Left forelimb (tissue), 1 donor: ENCODE data around the gene ZNF32.
"Not testable (repeated sequence)": the region's sequence is repeated elsewhere in the genome, so short reads cannot be mapped to it uniquely, and the experiment has no call there.

ENCODE experiments used
- DNase-seq: peaks from one replicate; pipeline ENCODE4 v3.0.0-alpha.2; 2018; ENCODE audit warnings: low spot score

Gene ZNF32

DNA sequence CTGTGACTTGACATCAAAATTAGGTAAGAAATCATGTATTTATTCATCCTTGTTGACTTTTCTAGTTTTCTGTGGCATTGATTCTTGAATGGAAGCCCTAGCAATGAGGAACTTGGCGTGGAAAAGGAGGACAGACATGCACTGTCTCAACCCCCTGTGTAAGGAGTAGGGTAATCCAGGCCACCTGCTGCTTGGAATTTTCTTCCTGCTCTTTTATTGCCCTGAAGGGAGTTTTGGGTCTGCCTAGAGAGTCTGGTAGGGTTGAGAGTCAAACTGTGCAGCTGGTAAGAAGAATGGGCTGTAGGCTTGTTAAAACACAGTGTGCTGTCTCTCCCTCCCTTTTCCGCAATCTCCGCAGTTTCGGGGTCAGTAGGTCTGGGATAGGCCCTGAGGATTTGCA is 19.7 kb downstream of the ZNF32 start:
- DNase-seq = no peak

DNA sequence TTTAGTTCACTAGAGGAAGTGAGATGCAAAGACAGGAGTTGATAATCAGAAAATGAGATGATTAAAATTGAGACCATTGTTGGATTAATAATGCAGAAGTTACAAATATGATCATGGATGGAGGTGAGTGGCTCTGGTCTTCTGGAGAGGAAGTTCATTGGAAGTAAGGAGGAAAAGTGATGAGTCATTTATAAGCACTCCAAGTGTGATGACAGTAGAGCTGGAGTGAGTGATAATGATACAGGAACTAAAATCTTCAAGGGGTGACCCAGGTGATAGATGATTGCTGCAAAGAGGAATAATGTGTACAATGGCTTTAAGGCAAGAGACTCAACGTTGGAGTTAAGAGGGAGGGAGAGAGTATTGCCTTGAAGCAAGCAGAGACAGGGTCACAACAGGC is 20.7 kb downstream of the ZNF32 start:
- no peak for DNase-seq

DNA sequence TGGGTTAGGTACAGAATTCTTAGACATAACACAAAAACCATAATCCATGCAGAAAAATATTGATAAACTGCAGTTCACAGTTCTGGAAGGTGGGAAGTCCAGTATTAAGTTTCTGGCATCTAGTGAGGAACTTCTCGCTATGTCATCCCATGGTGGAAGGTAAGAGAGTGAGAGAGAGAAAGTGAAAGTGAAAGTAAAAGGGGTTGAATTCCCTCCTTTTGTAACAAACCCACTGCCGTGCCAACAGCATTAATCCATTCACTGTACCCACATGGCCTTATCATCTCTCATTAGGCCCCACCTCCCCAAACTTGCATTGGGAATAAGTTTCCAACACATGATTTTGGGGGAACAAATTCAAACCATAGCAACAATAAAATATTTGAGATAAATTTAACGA is 25.3 kb downstream of the ZNF32 start:
- no peak for DNase-seq

DNA sequence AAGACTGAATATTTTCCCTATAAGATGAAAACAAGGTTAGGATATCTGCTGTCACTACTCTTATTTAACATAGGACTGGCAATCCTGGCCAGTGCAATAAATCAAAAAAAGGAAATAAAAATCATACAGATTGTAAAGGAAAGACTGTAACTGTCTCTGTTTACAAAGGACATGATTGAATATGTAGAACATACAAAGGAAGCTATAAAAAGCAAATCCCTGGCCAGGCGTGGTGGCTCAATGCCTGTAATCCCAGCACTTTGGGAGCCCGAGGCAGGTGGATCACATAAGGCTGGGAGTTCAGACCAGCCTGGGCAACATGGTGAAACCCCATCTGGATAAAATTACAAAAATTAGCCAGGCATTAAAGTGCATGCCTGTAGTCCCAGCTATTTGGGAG is 26.6 kb downstream of the ZNF32 start:
- DNase-seq = no peak

DNA sequence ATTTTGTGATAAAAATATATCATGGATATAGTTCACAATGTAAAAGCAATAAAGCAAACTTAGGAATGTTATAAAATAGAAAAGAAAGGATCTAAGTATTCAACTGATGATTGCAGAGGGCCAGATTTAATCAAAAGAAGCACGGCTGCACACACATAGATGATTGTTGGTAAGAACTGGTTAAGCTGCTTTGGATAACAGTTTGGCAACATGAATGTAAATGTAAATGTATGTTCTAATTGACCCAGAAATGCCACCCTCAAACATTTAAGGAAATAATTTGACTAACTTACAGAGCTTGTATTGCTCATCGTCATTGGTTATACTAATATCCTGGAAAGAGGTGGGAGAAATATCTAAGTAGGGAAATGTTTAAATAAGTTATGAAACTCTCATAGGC is 29.3 kb downstream of the ZNF32 start:
- DNase-seq = no peak

DNA sequence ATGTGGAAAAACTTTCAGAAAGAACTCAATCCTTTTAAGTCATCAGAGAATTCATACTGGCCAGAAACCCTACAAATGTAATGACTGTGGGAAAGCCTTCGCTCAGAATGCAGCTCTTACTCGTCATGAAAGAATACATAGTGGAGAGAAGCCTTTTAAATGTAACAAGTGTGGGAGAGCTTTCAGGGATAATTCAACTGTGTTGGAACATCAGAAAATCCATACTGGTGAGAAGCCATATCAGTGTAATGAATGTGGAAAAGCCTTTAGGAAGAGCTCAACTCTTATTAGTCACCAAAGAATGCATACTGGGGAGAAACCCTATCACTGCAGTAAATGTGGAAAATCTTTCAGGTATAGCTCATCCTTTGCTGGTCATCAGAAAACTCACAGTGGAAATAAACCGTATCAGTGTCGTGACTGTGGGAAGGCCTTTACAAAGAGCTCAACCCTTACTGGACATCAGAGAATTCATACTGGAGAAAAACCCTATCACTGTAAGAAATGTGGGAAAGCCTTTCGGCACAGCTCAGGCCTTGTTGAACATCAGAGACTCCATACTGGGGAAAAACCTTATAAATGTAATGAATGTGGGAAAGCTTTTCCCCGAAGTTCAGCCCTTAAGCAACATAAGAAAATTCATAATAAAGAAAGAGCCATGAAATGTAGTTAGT is 31.8 kb downstream of the ZNF32 start:
- no peak for DNase-seq

DNA sequence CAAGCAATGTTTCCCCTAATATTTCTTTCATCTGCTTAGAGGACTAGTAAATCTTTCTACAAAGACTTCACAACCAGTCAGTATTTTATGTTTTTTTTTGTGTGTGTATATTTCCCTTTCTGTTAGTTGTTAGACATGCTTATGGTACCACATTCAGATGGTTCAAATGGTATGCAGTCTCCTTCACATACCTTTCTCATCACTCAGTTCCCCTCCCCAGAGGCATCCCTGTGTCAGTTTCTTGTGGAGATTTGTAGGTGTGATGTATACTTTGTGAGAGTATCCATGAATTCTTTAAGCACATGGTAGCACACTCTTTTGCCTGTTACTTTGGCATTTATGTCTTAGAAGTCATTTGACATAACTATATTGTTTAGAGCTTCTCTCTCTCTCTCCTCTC is 38.0 kb downstream of the ZNF32 start:
- no peak for DNase-seq

DNA sequence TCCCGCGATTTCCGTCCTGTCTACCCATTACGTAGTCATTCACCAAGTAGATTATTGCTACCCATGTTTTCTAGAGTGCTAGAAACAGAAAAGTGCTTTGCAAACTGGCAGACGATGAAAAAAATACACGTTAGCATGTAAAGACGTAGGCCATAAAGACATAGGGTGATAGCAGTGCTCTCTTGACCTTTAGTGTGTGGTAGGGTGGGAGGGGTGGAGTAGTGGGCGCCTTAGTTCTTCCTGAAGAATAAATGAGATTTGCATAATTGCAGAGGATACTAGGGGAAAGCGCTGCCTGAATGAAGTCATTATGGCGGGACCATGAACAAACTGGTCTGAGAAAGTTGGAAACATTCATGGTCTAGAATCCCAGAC is 41.5 kb downstream of the ZNF32 start:
- no peak for DNase-seq

DNA sequence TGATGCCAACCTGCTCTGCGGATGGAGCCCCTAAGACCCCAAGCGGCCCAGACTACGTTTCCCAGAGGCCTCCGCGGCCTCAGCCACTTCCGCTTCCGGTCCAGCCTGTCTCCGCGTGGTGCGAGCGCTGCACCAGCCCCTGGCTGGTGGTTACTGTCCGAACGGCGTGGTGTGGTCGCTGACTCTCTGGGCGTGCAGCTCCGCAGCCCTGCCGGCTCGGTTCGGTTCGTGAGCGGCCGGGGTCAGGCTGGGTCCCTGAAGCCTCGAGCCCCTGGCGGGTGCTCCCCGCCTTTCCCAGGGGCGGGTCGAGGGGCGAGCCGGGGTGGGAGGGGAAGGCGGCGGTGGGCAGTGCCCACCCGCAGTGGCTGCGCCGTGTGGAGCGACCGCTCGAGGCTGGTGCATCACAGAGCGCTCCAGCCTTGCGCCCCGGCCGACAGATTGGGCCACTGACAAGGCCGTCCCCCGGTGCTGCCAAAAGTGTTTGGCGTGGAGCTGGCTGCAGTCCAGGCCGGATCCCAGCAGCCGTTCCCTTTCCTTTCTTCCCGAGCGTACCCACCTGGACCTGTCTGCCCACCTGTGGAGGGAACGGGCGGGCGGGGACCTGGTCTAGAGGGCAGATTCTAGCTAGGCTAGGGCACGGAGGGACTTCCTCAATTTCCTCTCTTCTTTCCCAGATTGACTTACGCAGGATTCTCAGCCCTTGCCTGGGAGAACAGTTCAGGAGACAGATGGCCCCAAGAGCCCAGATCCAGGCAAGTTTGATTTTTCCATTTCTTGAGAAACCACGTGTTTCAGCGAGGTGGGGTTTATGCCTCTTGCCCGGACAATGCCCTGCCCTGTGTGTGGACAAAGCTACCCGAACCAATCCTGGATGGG is 42.1 kb downstream of the ZNF32 start, which contains the start of gene ZNF485:
Gene ZNF485, plus strand, starts transcription at position 116 of the 876 bp plus-strand sequence. Its CDS starts 613 bp downstream, at position 729.
- DNase-seq = peak; percentile 81

DNA sequence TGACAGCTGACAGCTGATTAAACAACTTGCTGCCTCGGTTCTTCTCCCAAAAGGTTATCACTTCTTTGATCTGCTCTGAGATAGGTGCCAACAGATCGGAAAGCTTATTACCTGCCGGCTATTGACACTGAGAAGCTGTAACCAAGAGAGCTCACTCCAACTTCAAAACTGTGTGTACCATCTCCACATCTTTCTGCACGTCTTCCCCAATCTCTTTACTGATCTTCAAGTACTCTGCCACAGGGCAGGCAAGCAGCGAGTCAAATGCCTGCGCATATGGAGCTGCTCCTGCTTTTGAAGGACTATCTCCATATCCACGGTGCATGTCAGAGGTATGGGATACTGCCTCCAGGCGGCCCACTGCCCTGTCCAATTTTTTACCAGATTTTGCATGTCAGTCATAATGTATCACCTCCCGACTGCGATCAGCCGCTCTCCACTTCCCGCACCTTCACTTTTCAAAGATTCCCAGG is 42.8 kb downstream of the ZNF32 start:
- no peak for DNase-seq

DNA sequence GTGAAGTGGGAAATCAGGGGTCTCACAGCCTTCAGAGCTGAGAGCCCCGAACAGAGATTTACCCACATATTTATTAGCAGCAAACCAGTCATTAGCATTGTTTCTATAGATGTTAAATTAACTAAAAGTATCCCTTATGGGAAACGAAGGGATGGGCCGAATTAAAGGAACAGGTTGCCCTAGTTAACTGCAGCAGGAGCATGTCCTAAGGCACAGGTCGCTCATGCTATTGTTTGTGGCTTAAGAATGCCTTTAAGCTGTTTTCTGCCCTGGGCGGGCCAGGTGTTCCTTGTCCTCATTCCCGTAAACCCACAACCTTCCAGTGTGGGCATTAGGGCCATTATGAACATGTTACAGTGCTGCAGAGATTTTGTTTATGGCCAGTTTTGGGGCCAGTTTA is 47.1 kb downstream of the ZNF32 start:
- DNase-seq = not testable (repeated sequence)

DNA sequence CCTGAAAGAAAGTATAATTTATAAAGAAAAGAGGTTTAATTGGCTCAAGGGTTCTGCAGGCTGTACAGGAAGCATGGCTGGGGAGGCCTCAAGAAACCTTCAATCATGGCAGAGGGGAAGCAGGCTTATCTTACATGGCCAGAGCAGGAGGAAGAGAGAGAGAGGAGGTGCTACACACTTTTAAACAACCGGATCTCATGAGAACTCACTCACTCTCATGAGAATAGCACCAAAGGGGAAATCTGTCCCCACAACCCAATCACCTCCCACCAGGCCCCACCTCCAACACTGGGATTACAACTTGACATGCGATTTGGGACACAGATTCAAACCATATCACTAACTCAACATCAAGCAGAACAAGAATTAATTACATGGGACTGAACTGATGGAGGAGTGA is 49.3 kb downstream of the ZNF32 start:
- no peak for DNase-seq

DNA sequence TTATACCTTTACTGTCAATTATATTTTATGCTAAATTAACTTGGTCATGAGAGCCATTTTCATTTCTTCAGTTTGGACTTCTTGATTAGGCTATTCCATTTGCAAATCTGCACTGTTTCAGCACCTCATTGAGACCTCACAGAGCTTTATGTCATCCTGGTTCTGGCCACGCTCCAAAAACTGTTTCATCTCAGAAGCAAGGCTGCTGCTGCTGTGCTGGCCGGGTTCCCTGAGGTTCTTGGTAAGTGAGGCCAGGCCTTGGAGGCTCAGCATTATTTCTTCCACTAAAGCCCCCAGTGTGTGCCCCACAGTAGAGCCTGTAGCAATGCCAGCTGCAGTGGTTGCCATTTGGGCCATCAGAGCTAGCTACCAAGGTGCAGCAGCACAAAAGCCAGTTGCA is 50.2 kb downstream of the ZNF32 start:
- DNase-seq = no peak

DNA sequence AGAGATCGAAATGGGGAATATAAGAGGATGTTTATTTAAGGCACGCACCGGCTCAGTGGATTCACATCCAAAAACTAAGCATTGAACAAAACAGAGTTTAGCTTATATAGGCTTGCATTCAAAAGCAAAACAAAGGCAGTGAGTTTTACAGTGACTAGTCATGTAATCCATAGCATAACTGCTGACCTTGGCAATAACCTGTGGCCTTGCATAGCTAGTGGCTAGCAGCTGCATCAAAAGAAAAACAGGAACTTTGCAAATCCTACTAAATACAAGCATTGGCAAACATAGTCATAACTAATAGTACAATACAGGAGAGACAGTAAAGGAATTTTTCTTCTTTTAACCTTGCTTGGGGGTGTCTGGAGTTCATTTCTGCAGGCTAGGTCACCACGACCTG is 52.1 kb downstream of the ZNF32 start:
- DNase-seq = no peak

DNA sequence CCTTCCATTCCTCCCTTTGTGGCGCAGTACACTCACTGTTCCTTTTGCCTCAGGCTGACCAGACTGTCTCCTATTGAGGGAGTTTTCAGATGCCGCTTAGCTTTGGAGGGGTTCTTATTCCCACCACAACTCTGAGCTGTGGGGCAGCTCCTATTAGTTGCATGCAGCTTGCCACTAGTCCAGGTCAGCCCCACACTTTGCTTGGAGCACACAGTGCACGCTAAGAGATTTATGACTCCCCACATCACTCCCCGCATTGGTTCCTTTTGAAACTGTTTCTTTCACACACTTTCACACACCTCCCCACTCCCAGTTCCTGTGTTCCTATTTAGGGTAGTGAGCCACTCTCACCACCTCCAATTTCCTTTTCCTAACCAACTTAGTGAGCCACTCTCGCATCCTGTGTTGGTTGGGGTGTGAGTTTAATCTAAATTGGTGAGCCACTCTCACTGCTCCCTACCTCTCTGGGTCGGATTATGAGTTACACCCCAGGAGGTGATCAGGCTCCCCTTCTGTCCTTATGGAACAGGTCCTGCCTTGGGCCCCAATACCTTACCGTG is 52.9 kb downstream of the ZNF32 start:
- no peak for DNase-seq

DNA sequence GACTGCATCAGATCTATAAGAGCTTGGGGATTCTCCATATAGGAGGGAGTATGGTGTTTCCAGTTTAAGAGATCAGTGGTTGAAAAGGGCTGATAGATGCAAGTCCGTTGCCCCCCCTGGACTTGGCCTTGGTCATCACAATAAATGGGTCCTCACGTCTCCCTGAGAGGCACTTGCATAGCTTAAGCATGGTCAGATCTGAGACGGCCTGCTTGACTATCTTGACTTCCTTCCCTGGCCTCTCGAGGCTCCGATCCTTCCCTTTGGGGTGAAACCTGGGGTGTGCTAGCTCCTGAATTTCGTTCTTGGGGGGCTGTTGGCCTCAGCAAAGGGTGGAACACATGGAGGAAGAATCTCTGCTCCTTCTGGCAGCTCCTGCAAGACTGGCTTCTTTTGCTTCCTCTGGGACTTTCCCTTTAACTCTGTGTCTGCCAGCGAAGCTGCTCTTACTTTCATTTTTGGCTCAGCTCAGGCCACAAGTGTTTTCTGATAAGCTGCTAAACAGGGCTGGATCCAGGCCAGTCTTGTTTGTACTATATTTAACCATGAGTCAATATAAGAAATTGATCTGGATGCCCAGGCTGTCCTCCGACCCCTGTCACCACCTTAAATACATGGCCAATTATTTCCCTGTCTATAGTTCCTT is 53.6 kb downstream of the ZNF32 start:
- DNase-seq = no peak
